GM10847 (cell line): Measurements from ENCODE around the gene COMTD1.

Source experiments
- POLR2A ChIP-seq: IDR thresholded peaks from 2 replicates; pipeline ENCODE4 v1.6.1; 2011; ENCODE audit not compliant: insufficient read length; ENCODE audit errors: extremely low read depth

The COMTD1 gene

DNA sequence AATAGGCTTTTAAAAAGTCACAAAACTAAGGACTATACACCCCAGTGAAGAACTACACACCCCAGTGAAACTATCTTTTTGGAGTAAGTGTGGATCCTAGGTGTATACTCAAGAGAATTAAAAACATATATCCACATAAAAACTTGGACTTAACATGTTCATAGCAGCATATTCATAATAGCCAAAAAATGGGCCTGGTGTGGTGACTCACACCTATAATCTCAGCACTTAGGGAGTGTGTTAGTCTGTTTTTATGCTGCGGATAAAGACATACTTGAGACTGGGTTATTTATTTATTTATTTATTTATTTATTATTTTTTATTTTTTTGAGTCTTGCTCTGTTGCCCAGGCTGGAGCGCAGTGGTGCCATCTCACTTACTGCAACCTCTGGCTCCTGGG lies 19.0 kb upstream of the COMTD1 start:
- no peak for TF ChIP-seq POLR2A

DNA sequence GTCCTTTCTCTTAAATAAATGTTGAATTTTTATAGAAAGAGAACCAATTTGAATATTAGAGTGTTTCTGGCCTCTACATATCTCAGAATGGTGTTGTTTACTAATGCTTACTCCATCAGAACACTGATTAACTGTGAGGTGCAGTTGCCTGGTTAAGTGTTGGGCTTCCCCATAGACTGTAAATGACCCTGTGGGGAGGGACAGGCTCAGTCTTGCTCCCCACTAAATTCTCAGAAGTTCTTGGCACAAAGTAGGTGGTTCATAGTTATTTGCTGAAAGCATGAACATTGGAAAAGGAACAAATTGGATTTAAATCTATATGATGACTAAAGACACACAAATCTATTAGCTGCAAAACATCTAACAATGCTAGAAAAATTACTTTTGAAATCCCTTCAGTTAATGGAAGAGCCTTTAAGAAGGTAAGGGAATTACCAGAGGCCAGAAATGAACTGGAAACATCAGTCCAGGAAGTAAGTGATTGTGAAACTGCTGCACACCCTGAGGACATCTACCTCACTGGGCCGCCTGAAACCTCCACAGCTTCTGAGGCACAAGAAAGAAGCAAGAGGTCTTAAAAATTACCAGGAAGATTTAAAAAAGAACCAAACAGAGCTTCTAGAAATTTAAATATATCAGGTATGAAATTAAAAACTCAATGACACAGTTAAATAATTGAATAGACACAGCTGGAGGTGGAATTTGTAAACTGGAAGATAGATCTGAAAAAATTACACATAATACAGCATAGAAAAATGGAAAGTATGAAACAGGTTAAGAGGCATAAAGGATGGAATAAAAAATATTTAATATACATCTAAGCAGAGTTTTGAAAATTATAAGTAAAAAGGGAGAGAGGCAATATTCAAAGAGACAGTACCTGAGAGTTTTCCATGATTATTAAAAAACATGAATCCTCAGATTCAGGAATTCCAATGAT lies 17.8 kb upstream of the COMTD1 start:
- TF ChIP-seq POLR2A, result no peak

DNA sequence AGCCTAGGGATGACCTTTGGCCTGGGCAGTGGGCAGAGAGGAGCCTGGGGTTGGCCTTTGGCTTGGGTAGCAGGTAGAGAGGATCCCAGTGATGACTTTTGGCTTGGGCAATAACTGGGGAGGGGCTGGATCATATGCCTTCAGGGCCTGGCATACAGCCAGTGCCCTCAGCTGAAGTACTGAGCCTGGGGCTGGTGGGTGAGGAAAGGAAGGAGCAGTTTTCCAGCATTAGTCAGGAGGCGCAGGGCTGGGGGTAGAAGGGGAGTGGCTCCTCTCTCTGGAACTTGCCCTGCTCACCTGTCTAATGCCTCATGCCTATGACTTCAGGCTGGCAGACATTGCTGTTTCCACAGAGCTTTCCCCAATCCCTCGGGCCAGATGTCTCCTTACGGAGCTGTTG lies 15.2 kb upstream of the COMTD1 start:
- no peak for TF ChIP-seq POLR2A

DNA sequence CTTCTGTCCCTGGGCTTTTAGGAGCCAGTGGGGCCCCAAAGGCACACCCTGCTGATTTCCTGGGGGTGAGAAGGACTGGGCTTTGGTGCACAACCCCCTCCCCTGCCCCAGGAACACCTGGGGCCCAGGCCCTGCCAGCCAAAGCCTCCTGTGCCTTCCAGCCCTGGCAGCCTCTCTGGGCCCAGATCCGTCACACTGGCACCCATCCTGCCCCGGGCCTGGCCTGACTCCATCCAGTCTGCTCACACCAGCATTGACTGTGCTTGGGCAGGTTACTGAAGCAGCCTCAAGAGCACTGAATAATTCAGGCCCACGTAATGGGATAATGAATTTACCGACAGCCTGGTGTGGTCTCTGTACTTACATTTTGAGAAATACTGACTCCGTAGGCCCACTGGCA lies 12.0 kb upstream of the COMTD1 start:
- TF ChIP-seq POLR2A, result no peak

DNA sequence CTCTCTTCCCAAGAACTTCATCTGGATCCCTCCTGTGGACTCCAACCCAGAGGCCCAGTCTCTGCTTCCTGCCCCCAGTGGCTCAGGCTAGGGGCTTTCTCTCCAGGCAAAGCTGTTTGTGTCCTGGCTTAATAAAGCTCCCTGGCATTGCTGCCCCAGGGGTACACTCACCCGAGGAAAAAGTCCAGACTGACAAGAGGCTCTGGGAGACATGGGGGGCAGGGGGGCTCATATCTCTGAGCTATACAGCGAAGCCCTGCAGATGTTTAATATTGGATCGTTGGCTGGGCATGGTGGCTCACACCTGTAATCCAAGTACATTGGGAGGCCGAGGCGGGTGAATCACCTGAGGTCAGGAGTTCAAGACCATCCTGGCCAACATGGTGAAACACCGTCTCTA lies 10.7 kb upstream of the COMTD1 start:
- no peak for TF ChIP-seq POLR2A

DNA sequence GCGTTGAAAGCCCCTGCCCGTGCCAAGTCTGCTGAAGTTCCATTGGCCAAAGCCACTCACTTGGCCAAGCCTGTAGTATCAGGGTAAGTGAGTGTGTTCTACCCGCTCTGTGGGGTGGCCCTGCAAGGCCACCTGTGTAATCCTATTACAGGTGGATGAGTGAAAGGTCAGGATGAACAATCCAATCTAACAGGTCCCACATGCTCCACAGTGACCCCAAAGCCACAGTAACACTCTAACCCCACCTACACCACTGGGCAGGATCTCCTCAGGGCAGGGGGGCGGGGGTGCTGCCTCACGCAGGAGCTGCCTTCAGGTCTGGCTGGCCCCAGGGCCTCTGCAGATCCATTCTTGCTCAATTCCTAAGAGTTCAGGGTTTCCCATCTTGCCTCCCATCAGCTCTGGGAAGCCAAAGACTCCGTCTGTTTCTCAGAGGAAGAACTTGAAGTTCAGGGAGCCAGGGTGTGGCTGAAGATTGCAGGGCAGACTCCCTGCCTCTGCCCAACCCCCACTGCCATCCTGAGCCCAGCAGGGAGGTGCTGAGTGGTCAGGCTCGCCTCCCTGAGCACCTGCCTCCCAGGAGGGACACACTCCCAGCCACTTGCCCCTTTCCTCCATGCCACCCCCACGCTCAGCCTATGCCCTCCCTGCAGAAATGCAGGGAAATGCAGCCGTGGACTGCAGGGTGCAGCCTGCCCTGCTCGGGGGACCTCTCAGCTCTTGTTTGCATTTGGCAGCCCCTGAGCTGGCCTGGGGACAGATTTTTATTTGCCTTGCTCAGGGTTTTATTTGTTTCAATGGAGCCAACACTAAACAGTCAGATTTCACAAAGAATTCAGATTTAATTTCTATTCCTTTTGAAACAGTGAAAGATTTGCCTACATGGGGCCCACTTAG lies 9.8 kb upstream of the COMTD1 start:
- TF ChIP-seq POLR2A, result no peak

DNA sequence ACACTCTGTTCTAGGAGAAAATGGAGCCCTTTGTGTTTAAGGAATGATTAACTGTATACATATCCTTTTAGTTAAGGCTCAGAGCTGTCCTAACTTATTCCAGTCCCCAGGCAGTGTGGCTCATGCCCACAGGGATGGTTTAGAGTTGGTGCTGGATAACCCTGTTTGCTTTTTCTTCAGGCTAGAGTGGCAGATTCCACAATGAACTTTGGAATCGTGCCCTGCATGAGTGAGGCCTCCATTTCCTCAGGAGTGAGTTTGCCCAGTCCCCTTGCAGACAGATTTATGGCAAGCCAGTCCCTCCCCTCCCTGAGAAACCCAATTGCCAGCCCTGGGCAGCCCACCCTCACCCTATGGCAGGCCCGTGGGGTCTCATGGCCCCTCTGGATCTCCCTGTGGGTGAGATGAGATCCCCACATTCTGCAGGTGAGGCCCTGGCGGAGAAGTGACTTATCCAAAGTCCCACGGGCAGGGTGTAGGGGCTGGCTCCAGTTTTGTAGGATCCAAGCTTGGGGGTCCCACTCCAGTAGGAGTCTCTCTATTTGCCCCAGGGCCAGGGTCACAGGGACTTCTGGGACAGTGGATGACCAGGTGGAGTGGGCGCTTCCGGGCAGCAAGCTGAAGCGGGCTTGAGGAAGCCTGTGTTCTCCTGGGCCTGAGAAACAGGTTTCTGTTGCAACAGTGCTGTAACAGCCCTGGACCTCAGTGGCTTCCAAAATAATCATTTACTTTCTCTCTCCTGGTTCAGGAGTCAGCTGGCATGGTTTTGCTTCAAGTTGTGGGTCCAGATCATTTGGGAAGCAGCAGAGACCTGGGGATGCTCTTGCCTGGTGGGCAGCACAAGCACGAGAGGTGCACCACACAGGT lies 9.0 kb upstream of the COMTD1 start:
- TF ChIP-seq POLR2A, result no peak

DNA sequence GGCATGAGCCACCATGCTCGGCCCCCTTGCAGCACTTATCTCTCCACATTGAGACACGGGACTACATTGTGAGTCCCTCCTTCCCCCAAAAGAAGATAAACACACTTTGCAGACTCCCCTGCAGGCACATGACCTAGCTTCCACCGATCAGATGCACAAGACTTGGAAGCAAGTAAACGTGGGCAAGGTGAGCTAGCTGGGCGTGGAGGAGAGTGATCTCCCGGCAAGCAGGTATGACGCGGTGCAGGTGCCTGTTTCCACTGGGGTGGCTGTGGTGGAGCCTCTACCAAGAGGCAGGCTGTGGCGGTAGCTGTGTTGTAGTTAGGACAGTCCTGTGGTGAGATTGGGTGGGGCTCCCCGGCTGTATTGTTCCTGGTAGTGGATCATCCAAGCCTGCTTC lies 7.7 kb upstream of the COMTD1 start:
- TF ChIP-seq POLR2A, result no peak

DNA sequence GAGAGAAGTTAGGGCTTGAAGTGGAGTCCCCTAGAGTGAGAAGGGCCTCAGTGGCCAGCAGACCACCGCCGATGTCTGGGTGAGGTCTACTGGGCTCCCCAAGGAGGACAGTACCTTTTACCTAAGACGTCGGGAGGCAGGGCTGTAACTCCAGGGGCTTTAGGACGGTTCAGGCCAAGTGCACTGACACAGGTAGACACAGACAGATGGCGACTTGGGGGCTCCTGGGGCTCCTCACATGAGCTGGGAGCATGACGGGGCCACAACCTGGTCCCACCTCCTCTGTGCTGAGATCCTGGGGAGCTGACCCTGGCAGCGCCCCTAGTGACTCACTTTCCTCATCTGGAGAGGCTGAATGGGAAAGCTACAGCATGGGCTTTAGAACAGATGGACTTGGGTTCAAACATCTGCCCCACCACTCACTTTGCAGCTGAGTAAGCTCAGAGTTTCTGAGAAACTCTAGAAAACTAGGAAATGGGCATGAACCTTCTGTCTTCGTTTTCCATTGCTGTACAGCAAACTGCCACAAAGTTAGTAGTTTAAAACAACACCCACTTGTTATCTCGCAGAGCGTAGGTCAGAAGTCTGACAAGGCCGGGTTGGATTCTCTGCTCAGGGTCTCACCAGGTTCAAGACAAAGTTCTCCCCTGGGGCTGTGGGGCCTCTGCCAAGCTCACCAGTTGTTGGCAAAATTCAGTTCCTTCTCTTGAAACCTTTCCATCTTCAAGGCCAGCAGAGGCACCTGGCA lies 4.7 kb upstream of the COMTD1 start:
- TF ChIP-seq POLR2A, result no peak

DNA sequence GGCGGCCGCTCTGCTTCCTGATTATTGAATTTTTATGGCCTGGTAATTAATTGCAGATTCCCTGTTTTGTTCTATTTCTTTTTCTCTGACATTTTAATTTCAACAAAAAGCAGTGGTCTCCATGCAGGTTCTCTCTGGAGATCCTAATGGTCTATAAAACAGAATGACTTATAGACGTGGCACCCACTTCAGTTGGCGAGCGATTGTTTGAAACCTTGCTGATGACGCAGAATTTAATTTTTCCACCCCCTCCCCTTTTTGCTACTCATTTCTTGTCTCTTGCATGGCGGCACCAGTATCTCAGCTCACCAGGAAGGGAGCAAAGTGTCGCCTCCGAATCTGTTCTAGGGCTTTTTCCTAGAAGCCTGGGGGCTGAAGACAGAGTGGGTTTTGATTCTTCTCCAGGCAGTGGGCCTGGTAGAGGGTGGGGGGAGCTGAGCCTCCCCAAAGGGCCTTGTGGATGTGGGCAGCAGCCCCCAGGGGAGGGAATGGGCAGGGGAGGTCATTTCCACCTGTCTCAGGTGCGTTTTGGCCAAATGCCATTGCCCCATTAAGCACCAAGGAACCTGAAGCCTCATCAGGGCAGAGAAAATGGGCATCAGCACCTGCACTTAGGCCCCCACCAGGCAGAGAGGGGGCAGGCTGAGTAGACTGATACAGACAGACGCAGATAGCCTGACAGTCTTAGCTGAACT lies 3.5 kb upstream of the COMTD1 start:
- TF ChIP-seq POLR2A, result no peak

DNA sequence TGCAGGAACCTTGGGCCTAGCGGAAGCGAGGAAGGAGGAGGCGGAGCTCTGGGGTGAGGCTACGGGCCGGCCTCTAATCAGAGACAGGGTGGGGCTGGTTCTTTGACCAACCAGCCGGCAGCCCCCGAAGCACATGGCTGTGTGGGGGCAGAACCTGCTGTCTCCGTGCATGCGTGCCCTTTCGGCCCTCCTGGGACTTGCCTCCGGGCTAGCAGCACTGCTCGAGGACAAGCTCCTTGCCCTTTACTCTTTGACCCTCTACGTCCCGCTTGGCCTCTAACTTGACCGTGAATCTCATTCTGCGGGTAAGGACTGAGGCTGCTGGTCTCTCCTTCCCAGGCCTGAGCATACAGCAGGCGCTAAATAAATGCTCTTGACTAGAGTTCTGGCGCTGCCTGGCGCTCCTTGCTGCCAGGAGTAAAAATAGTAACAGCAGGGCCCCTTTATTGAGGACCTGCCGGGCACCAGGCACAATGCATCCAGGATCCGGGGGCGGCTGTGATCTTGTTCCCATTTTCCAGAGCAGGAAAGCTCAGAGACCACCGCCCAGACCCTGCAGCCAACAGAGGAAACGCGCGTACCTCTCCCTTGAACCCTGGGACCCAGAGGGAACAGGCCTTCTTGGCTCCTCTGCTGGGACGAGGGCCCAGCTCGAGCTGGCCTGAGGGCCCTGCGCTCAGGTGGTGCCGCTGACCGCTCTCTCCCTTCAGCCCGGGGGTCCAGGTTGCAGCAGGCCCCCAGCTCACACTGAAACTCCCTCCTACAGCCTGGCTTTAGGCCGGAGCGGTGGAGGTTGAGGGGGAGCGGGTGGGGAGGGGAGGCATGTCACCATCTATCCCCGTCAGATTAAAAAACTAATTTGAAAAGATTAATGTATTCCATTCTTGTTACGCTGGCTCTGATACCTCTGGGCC lies 2.7 kb upstream of the COMTD1 start:
- no peak for TF ChIP-seq POLR2A

DNA sequence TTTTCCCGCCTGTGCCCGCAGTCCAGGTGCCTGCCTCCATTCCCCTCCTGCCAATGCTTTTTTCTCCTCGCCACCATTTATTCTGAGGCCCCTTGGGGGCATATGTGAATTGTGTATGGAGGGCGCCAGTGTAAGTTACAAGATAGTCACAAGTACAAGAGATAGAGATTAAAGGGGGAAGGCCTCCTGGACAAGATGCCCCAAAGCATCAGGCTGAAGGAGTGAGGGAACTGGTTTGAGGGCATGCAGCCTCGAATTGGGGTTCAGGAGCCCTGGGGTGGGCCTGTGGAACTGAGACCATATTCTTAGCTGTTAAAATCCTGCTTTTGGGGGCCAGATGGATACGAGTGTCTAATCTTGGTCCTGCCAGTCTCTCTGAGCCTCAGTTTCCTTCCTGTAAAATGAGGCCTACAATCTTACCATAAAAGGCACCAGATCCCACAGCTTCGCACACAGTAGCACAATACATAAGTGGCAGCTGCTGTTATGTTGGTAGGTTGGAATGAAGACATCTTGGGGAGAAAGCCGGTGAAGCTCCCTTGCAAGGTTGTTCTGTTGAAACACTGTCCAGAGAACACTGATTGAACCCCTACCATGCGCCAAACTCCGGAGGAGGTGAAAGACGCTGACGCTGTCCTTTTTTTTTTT lies 545 bp upstream of the COMTD1 start:
- TF ChIP-seq POLR2A, result no peak
